HUES64 (cell line): Measurements from ENCODE around the gene ATP6V1B1.

ENCODE experiments used
- H3K27ac ChIP-seq: 2 replicates; pipeline ENCODE4 v1.7.0; 2013; ENCODE audit warnings: low read depth, low read length, inconsistent platforms
- H3K27me3 ChIP-seq: 2 replicates; pipeline ENCODE4 v1.6.1; 2013; ENCODE audit warnings: mild to moderate bottlenecking, low read length; ENCODE audit not compliant: insufficient read depth
- H3K36me3 ChIP-seq: 2 replicates; pipeline ENCODE4 v1.6.1; 2013; ENCODE audit warnings: mild to moderate bottlenecking, low read length; ENCODE audit not compliant: insufficient read depth
- H3K4me1 ChIP-seq: 2 replicates; pipeline ENCODE4 v1.6.1; 2013; ENCODE audit warnings: mild to moderate bottlenecking, low read length, moderate library complexity; ENCODE audit not compliant: insufficient read depth
- H3K4me3 ChIP-seq: 2 replicates; pipeline ENCODE4 v1.5.1; 2013; ENCODE audit warnings: mild to moderate bottlenecking, low read length, moderate library complexity
- H3K9ac ChIP-seq: 2 replicates; pipeline ENCODE4 v1.6.1; 2013; ENCODE audit warnings: mild to moderate bottlenecking, low read depth, low read length
- H3K9me3 ChIP-seq: 2 replicates; pipeline ENCODE4 v1.6.1; 2013; ENCODE audit warnings: low read depth, low read length; ENCODE audit not compliant: insufficient read depth
- whole genome bisulfite sequencing: fragments of 150-250, 120-280 bp; methylation state at CpG from one replicate; pipeline ENCODE4 v1.1.7; 2013; ENCODE audit warnings: missing lambda C conversion rate; 5-methylcytosine and 5-hydroxymethylcytosine counted together

The ATP6V1B1 gene

GRCh38 chr2:70981421-70981820, 45.7 kb downstream of the ATP6V1B1 start:
- Histone ChIP-seq H3K27ac (no peak overlapping the region), H3K9ac (no peak overlapping the region), H3K4me1 (peaks cover 12% of the 10 kb centered on the region), H3K27me3 (peaks cover 36% of the 10 kb centered on the region), H3K36me3 (peaks cover 8% of the 10 kb centered on the region; the same call in 1 of the 2 replicates), H3K9me3 (no peaks in the 10 kb centered on the region), H3K4me3 (no peak overlapping the region)
- WGBS = 91% methylated on average over 2 of the region's 2 CpGs

GRCh38 chr2:70981866-70982810, 46.4 kb downstream of the ATP6V1B1 start:
- no peaks in the 10 kb centered on the region for H3K9me3 ChIP-seq
- no peak overlapping the region for H3K9ac ChIP-seq
- H3K27me3 ChIP-seq = peaks cover 36% of the 10 kb centered on the region
- no peak overlapping the region for H3K27ac ChIP-seq
- no peak overlapping the region for H3K4me3 ChIP-seq
- H3K4me1 ChIP-seq = peaks cover 11% of the 10 kb centered on the region; the same call in 1 of the 2 replicates
- H3K36me3 ChIP-seq = peaks cover 10% of the 10 kb centered on the region; the same call in 1 of the 2 replicates
- 89% methylated on average over 14 of the region's 14 CpGs for WGBS

DNA sequence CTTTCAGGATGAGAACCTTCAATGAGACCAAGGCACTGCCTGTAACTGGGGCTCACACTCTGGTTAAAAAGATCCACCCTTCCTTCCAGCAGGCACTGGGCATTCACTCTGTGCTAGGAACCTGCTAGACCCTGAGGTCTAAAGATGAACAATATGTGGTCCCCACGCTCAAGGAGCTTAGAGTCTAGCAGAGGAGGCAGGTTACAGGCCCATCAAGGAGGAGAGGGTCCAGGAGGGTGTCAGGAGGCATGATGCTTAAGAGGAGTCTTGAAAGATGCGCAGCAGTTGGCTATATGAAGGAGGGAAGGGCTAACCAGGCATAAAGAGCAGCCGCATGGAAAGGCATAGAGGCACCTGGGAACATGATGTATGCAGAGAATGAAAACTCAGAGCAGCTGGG, 47.3 kb downstream of the ATP6V1B1 start:
- H3K36me3 ChIP-seq = peaks cover 13% of the 10 kb centered on the region; the same call in 1 of the 2 replicates
- peaks cover 6% of the 10 kb centered on the region; the same call in 1 of the 2 replicates for H3K4me1 ChIP-seq
- 91% methylated on average over 3 of the region's 3 CpGs for WGBS
- peaks cover 30% of the 10 kb centered on the region for H3K27me3 ChIP-seq
- H3K9ac ChIP-seq = no peak overlapping the region
- no peak overlapping the region for H3K4me3 ChIP-seq
- H3K9me3 ChIP-seq = no peaks in the 10 kb centered on the region
- H3K27ac ChIP-seq = no peak overlapping the region

DNA sequence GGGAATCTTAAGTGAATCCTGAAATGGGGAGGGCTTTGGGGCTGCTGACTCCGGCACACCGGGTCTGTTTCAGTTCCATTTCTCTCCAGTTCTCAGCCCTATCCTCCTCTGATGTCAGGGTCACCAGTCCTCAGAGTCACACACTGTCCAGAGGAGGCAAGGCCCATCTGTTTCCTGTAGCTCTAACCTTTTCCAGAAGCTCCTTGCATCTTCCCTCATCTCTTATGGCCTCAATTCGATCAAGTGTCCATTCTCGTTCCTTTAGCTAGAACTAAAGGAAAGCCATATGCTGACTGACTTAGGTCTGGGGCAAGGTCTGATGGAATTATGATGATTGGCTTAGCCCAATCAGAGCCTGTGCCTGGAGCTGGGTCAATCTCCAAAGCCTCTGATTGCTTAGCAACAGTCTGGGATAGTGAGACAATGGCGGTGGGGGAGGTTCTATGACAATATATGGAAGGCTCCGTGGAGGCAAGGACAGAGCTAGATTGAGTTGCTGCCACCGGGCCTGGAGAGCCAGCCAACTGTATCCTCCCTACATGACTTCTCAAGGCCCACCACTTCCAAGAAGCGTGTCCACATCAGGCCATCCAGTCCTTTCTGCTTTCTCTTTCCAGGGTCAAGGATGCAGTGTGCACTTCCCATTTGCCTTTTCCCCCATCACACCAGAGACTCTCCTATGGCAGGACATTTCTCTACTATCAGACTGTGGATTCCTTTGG, 48.0 kb downstream of the ATP6V1B1 start:
- no peak overlapping the region for H3K27ac ChIP-seq
- H3K9me3 ChIP-seq = no peaks in the 10 kb centered on the region
- H3K4me3 ChIP-seq = no peak overlapping the region
- peaks cover 20% of the 10 kb centered on the region; the same call in 1 of the 2 replicates for H3K36me3 ChIP-seq
- H3K27me3 ChIP-seq = peaks cover 24% of the 10 kb centered on the region
- 0 out of 2 replicates have a peak, but pooled peaks cover 3% of the 10 kb centered on the region for H3K4me1 ChIP-seq
- WGBS = 91% methylated on average over 8 of the region's 8 CpGs
- no peak overlapping the region for H3K9ac ChIP-seq

- Histone ChIP-seq H3K9ac (no peak overlapping the region), H3K27ac (no peak overlapping the region), H3K4me3 (no peak overlapping the region), H3K27me3 (peaks cover 18% of the 10 kb centered on the region), H3K9me3 (no peaks in the 10 kb centered on the region), H3K4me1 (0 out of 2 replicates have a peak, but pooled peaks cover 3% of the 10 kb centered on the region), H3K36me3 (peaks cover 26% of the 10 kb centered on the region)
- WGBS = 88% methylated on average over 3 of the region's 3 CpGs
These were observed 48.5 kb downstream of the ATP6V1B1 start for GRCh38 chr2:70984228-70984575.

DNA sequence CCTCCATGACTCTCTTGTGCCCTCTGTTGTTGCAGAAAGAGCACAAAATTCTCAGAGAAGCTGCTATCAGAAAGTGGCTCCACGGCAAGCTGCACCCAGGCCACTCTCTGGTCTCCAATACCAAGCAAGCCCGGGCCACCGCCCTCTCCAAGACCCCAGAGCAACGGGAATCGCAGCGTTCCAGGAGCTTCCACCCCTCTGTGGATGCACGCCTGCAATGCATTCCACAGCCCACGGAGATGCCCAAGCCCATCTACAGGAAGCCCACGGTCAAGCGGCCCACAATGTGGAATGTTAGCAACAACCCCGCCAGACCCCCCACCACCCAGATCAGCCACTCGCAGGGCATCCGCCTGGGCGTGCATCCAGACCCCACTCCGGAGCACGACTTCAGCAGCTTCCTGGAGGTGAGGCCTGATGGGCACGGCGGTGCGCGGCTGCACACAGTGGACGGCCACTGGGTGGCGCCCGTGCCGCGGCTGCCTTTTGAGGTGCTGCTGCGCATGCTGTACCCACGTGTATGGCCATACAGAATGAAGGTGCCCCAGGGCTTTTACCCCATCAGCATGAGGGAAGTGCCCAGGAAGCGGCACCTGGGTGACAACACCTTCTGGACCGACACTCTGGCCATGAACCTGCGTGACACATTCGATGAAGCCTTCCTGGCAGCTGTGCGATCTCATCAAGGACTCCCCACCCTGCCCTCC, 49.0 kb downstream of the ATP6V1B1 start:
- 0 out of 2 replicates have a peak, but pooled peaks cover 3% of the 10 kb centered on the region for H3K4me1 ChIP-seq

GRCh38 chr2:70985283-70985688, 49.6 kb downstream of the ATP6V1B1 start:
- H3K4me1 ChIP-seq = 0 out of 2 replicates have a peak, but pooled peaks cover 3% of the 10 kb centered on the region
- no peak overlapping the region for H3K9ac ChIP-seq
- peaks cover 9% of the 10 kb centered on the region for H3K27me3 ChIP-seq
- WGBS = 74% methylated on average over 3 of the region's 5 CpGs
- no peak overlapping the region for H3K27ac ChIP-seq
- no peak overlapping the region for H3K4me3 ChIP-seq
- peaks cover 34% of the 10 kb centered on the region for H3K36me3 ChIP-seq
- H3K9me3 ChIP-seq = no peaks in the 10 kb centered on the region

More for the DNA sequence above, 49.0 kb downstream of the ATP6V1B1 start:
- Histone ChIP-seq H3K27ac (no peak overlapping the region), H3K4me3 (peak overlapping the region; percentile 25; the same call in 1 of the 2 replicates), H3K27me3 (peaks cover 13% of the 10 kb centered on the region), H3K9ac (no peak overlapping the region; the same call in 1 of the 2 replicates), H3K9me3 (no peaks in the 10 kb centered on the region), H3K36me3 (peaks cover 30% of the 10 kb centered on the region)
- WGBS = 38% methylated on average over 32 of the region's 32 CpGs

DNA sequence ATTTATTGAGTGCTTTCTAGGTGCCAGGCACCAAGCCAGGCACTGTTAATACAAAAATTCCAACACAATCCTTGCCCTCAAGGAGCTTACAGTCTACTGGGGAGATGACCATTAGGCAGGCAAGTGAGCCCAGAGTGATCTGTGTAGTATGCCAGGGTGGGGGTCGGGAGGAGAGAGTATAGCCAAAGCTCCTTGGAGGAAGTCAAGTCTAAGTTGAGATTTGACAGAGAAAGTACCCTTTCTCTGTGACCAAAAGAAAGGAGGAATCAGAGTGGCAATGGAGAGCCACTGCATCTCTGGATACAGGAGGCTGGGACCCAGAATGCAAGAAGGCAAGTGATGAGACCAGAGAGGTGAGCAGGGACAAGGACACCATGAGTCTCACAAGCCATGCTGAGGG, 50.3 kb downstream of the ATP6V1B1 start:
- H3K27me3 ChIP-seq = peaks cover 8% of the 10 kb centered on the region
- H3K36me3 ChIP-seq = peaks cover 39% of the 10 kb centered on the region
- H3K4me1 ChIP-seq = 0 out of 2 replicates have a peak, but pooled peaks cover 3% of the 10 kb centered on the region
- H3K9ac ChIP-seq = no peak overlapping the region
- H3K9me3 ChIP-seq = no peaks in the 10 kb centered on the region
- 85% methylated on average over 1 of the region's 1 CpG for WGBS
- no peak overlapping the region for H3K4me3 ChIP-seq
- no peak overlapping the region for H3K27ac ChIP-seq

GRCh38 chr2:70986499-70987189, 50.9 kb downstream of the ATP6V1B1 start:
- Histone ChIP-seq H3K9me3 (no peaks in the 10 kb centered on the region), H3K4me1 (0 out of 2 replicates have a peak, but pooled peaks cover 3% of the 10 kb centered on the region), H3K27ac (no peak overlapping the region), H3K27me3 (peaks cover 2% of the 10 kb centered on the region; the same call in 1 of the 2 replicates), H3K9ac (no peak overlapping the region), H3K36me3 (peaks cover 39% of the 10 kb centered on the region), H3K4me3 (no peak overlapping the region)
- 90% methylated on average over 4 of the region's 4 CpGs for WGBS

- Histone ChIP-seq H3K36me3 (peaks cover 39% of the 10 kb centered on the region), H3K27me3 (peaks cover 2% of the 10 kb centered on the region; the same call in 1 of the 2 replicates), H3K4me1 (0 out of 2 replicates have a peak, but pooled peaks cover 3% of the 10 kb centered on the region), H3K27ac (no peak overlapping the region), H3K9me3 (no peaks in the 10 kb centered on the region), H3K9ac (no peak overlapping the region), H3K4me3 (no peak overlapping the region)
- WGBS = 0% methylated on average over 1 of the region's 1 CpG
These were observed 51.7 kb downstream of the ATP6V1B1 start for GRCh38 chr2:70987386-70987785.
